ENCODE results near the gene ZBTB17. TPM values are rescaled to one million over a fixed set of nuclear protein-coding genes. Genes with fewer than 3 reads are reported as not detected.
A peak's percentile ranks its signal among the peaks of the same experiment; 100 is the strongest.

The ZBTB17 gene
- total RNA-seq, 1 experiment from 2014 or later = 32.0 TPM

- Mint-ChIP-seq H3K9me3 (no peaks in the 10 kb centered on the region), H3K27me3 (ENCODE audit: low read depth) (no peaks in the 10 kb centered on the region), H3K4me1 (peaks cover 38% of the 10 kb centered on the region), H3K27ac (no peak overlapping the region), H3K4me3 (no peak overlapping the region), H3K36me3 (no peaks in the 10 kb centered on the region)
- DNase-seq (ENCODE audit: low spot score) (no peak), ATAC-seq (no peak)
- ChIA-PET CTCF (interaction anchor here (0.5 to 1.6 kb wide), 6 partner anchors 14 to 202 kb away, joined by 3 to 5 read pairs (median 4); no protein-coding TSS in a partner anchor), POLR2A (no interaction called here)
- TF ChIP-seq SP1 (CRISPR knock-in tag; conservative IDR thresholded peaks at IDR 0.05) (no peak), ZSCAN18 (CRISPR knock-in tag; IDR thresholded peaks at IDR 0.05) (no peak), TCF7 (CRISPR knock-in tag; IDR thresholded peaks at IDR 0.05; ENCODE audit: low read depth) (no peak), ZNF317 (CRISPR knock-in tag; IDR thresholded peaks at IDR 0.05; ENCODE audit: borderline replicate concordance, low read depth) (no peak), EMX1 (CRISPR knock-in tag; IDR thresholded peaks at IDR 0.05) (no peak)
- TF ChIP-seq, protein P1, sequence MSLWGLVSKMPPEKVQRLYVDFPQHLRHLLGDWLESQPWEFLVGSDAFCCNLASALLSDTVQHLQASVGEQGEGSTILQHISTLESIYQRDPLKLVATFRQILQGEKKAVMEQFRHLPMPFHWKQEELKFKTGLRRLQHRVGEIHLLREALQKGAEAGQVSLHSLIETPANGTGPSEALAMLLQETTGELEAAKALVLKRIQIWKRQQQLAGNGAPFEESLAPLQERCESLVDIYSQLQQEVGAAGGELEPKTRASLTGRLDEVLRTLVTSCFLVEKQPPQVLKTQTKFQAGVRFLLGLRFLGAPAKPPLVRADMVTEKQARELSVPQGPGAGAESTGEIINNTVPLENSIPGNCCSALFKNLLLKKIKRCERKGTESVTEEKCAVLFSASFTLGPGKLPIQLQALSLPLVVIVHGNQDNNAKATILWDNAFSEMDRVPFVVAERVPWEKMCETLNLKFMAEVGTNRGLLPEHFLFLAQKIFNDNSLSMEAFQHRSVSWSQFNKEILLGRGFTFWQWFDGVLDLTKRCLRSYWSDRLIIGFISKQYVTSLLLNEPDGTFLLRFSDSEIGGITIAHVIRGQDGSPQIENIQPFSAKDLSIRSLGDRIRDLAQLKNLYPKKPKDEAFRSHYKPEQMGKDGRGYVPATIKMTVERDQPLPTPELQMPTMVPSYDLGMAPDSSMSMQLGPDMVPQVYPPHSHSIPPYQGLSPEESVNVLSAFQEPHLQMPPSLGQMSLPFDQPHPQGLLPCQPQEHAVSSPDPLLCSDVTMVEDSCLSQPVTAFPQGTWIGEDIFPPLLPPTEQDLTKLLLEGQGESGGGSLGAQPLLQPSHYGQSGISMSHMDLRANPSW (CRISPR knock-in tag; conservative IDR thresholded peaks at IDR 0.05; ENCODE audit: low read depth) = no peak
Measured at GRCh38 chr1:15962176-15962575, 13.7 kb downstream of the ZBTB17 start.

DNA sequence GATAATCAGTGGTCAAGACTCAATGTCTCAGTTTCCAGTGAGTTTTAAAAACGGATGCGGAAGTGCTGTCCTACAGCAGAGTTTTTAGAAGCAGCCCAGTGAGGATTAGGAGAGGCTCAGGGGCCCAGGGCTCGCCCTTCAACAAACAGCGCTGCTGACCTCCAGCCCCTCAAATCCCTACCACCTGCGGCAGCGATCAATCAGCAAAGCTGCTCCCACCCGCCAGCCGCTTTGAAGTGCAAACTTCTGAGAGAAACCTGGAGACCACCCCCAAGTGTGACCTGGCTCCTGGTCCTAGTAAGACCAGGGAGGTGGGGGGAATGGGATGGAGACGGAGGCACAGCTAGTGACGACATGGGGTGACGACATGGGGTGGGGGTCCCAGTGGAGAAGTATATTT lies 14.4 kb downstream of the ZBTB17 start:
- no peak for DNase-seq (ENCODE audit: low spot score)
- no peak overlapping the region for H3K4me3 Mint-ChIP-seq
- H3K27ac Mint-ChIP-seq = no peak overlapping the region
- peaks cover 39% of the 10 kb centered on the region for H3K4me1 Mint-ChIP-seq
- H3K9me3 Mint-ChIP-seq = no peaks in the 10 kb centered on the region
- no peak; the same call in 1 of the 2 replicates for ATAC-seq
- CTCF ChIA-PET = interaction anchor here (0.9 to 1.6 kb wide), 5 partner anchors 13 to 170 kb away, joined by 3 to 5 read pairs (median 4); no protein-coding TSS in a partner anchor
- TF ChIP-seq E2F5 (CRISPR knock-in tag; IDR thresholded peaks at IDR 0.05) = no peak
- TF ChIP-seq ZNF423 (CRISPR knock-in tag; IDR thresholded peaks at IDR 0.05) = 0 out of 2 replicates have a peak, but pooled peaks have one; percentile 21
- no peaks in the 10 kb centered on the region for H3K36me3 Mint-ChIP-seq
- no peaks in the 10 kb centered on the region for H3K27me3 Mint-ChIP-seq (ENCODE audit: low read depth)
- POLR2A ChIA-PET = no interaction called here

DNA sequence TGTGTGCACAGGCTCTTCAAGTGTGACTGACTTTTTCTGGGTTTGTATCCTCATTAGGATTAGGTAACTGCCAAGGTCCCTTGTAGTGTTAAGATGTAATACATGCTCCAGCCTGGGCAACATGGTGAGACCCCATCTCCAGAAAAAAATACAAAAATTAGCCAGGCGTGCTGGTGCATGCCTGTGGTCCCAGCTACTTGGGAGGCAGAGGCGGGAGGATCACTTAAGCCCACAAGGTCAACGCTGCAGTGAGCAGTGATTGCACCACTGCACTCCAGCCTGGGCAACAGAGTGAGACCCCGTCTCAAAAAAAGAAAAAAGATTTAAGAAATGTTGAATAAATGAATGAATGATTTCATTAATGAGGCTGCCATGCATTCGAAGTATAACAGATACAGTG lies 15.1 kb downstream of the ZBTB17 start:
- TF ChIP-seq ZNF121 (CRISPR knock-in tag; IDR thresholded peaks at IDR 0.05) (peak; percentile 84), ATF2 (CRISPR knock-in tag; IDR thresholded peaks at IDR 0.05; ENCODE audit: borderline replicate concordance, low read depth) (no peak)
- Mint-ChIP-seq H3K9me3 (no peaks in the 10 kb centered on the region), H3K36me3 (no peaks in the 10 kb centered on the region), H3K4me1 (peaks cover 39% of the 10 kb centered on the region), H3K27me3 (ENCODE audit: low read depth) (no peaks in the 10 kb centered on the region), H3K4me3 (no peak overlapping the region), H3K27ac (no peak overlapping the region)
- CTCF ChIA-PET = interaction anchor here (1.2 to 1.6 kb wide), 3 partner anchors 34 to 157 kb away, joined by 3 to 5 read pairs (median 4); no protein-coding TSS in a partner anchor
- ATAC-seq (no peak), DNase-seq (ENCODE audit: low spot score) (no peak)
- POLR2A ChIA-PET = no interaction called here

DNA sequence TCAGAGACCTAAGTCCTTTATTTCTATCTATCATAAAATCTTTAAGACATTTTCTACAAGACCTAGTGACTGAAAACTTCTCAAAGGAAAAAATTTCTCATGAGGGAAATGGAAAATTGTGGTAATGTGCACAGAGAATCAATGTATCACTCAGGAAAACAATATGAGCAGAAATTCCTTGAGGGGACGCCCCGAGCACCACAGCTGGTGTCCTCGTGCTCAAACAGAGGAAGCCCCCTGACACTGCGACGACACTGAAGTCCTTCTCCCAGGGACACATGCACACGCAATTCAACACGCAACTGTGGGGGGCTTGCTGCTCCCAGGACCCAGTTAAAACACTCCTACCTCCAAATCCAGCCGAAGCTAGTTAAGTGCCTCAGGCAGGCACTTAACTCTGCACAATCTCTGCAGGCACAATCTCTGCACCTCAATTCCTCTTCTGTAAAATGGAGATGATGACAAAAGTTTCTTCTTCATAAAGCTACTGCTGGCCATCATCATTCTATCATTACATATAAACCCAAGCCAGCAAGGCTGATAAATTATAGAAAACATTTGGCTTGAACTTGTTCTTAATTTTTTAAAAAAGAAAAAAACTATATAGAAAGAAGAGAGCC lies 16.0 kb downstream of the ZBTB17 start:
- H3K27ac Mint-ChIP-seq = no peak overlapping the region

More for the DNA sequence above, 16.0 kb downstream of the ZBTB17 start:
- H3K36me3 Mint-ChIP-seq = no peaks in the 10 kb centered on the region
- peaks cover 39% of the 10 kb centered on the region for H3K4me1 Mint-ChIP-seq
- no peak overlapping the region for H3K4me3 Mint-ChIP-seq
- TF ChIP-seq TCF7 (CRISPR knock-in tag; IDR thresholded peaks at IDR 0.05; ENCODE audit: low read depth) = no peak
- no peak for TF ChIP-seq ZNF232 (CRISPR knock-in tag; IDR thresholded peaks at IDR 0.05)
- no peak for TF ChIP-seq NFYB (CRISPR knock-in tag; conservative IDR thresholded peaks at IDR 0.05; ENCODE audit: low read depth)
- TF ChIP-seq GABPB1 (CRISPR knock-in tag; IDR thresholded peaks at IDR 0.05) = no peak
- TF ChIP-seq EMX1 (CRISPR knock-in tag; IDR thresholded peaks at IDR 0.05) = no peak
- TF ChIP-seq KAT7 (CRISPR knock-in tag; IDR thresholded peaks at IDR 0.05; ENCODE audit: borderline replicate concordance) = no peak
- no peaks in the 10 kb centered on the region for H3K27me3 Mint-ChIP-seq (ENCODE audit: low read depth)
- ATAC-seq (no peak), DNase-seq (ENCODE audit: low spot score) (no peak)
- no peaks in the 10 kb centered on the region for H3K9me3 Mint-ChIP-seq
- CTCF ChIA-PET = interaction anchor here (0.6 to 3.2 kb wide), 6 partner anchors 10 to 365 kb away, joined by 4 to 19 read pairs (median 13); partner anchors contain the start of gene ZBTB17
- POLR2A ChIA-PET = no interaction called here

Data from WTC11 (cell line).